Left lung (tissue), 10 donors: ENCODE data around the gene AQP11. TPM values are rescaled to one million over a fixed set of nuclear protein-coding genes. Genes with fewer than 3 reads are reported as not detected.

Experiments
- ATAC-seq: fragments of 200-7000 bp; cut with Tn5 transposase; one replicate; pipeline ENCODE4 v1.9.1; 2020; ENCODE audit warnings: moderate library complexity
- DNase-seq, 4 donors: peaks; one replicate each; pipeline ENCODE4 v3.0.0-alpha.2; 2013 to 2020
- H3K27ac ChIP-seq, 2 donors: fragments of 200-600 bp; sonication (generic) in 1 of 2; one replicate each; pipeline versions ENCODE4 v1.5.0 to v1.8.0; 2020 to 2021
- H3K27me3 ChIP-seq, 2 donors: fragments of 200-600 bp; sonication (generic) in 1 of 2; one replicate each; pipeline versions ENCODE4 v1.5.0 to v1.8.0; 2020 to 2021
- H3K36me3 ChIP-seq, 2 donors: fragments of 200-600 bp; sonication (generic) in 1 of 2; one replicate each; pipeline versions ENCODE4 v1.5.0 to v1.8.0; 2020 to 2021
- H3K4me1 ChIP-seq, 2 donors: fragments of 200-600 bp; one replicate each; pipeline ENCODE4 v1.8.0; 2021
- H3K4me3 ChIP-seq, 2 donors: fragments of 200-600 bp; sonication (generic) in 1 of 2; one replicate each; pipeline versions ENCODE4 v1.5.0 to v1.8.0; 2020 to 2021; ENCODE audit warnings: mild to moderate bottlenecking in 1 of 2
- H3K9me3 ChIP-seq, 2 donors: fragments of 200-600 bp; sonication (generic) in 1 of 2; one replicate each; pipeline versions ENCODE4 v1.5.0 to v1.8.0; 2020 to 2021
- CTCF ChIP-seq, 2 donors: fragments of 200-600 bp; sonication (generic) in 1 of 2; IDR thresholded peaks; one replicate each; pipeline versions ENCODE4 v1.5.0 to v1.8.0; 2021; ENCODE audit warnings: antibody characterized with exemption in 2 of 2
- intact Hi-C, 2 donors: fragments of 100-400 bp; cut with DNase I; formaldehyde crosslinking; loops; one replicate each; pipeline versions ENCODE4 v1.11.2 to v1.14.2; 2022
- polyA plus RNA-seq, 6 donors: library from polyadenylated mRNA; unstranded; fragments of 120-200 nt; gene quantifications; one replicate each; pipeline ENCODE4 v1.2.1, GENCODE V29; 2013; ENCODE audit not compliant: insufficient read length in 6 of 6
- total RNA-seq, 2 donors: library from RNA; stranded (reverse); fragmentation: NEBNext Ultra II Directional; extraction: Animal tissue kit (Norgen Biotek cat#: 25700); gene quantifications; one replicate each; pipeline ENCODE4 v1.2.1, GENCODE V29; 2021
- donor health status: DM: no; HTN: yes; CAD: no.
- donor health status: DM: no; HTN: no; CAD: no.

The AQP11 gene
- total and polyA plus RNA-seq, 8 donors = 0.94 to 3.4 (median 3.0) TPM

GRCh38 chr11:77647654-77648305 lies 58.0 kb downstream of the AQP11 start:
- intact Hi-C loops = no loop called here
- ATAC-seq = no peak
- no peak for DNase-seq
- H3K4me3 ChIP-seq = no peak overlapping the region
- no peaks in the 10 kb centered on the region for H3K9me3 ChIP-seq
- H3K36me3 ChIP-seq = no peaks in the 10 kb centered on the region
- no peaks in the 10 kb centered on the region for H3K4me1 ChIP-seq
- H3K27ac ChIP-seq = no peak overlapping the region
- TF ChIP-seq CTCF (IDR thresholded peaks at IDR 0.05) = no peak
- no peaks in the 10 kb centered on the region for H3K27me3 ChIP-seq

- no peaks in the 10 kb centered on the region for H3K36me3 ChIP-seq
- no peaks in the 10 kb centered on the region for H3K4me1 ChIP-seq
- intact Hi-C loops = no loop called here
- DNase-seq = no peak
- H3K27me3 ChIP-seq = no peaks in the 10 kb centered on the region
- no peak for TF ChIP-seq CTCF (IDR thresholded peaks at IDR 0.05)
- ATAC-seq = no peak
- no peak overlapping the region for H3K27ac ChIP-seq
- H3K4me3 ChIP-seq = no peak overlapping the region
- no peaks in the 10 kb centered on the region for H3K9me3 ChIP-seq
Observed at GRCh38 chr11:77650123-77650522, 60.4 kb downstream of the AQP11 start.

GRCh38 chr11:77654770-77655434 lies 65.1 kb downstream of the AQP11 start:
- intact Hi-C loops = no loop called here
- TF ChIP-seq CTCF (IDR thresholded peaks at IDR 0.05) = no peak
- H3K4me1 ChIP-seq = no peaks in the 10 kb centered on the region
- DNase-seq = no peak
- ATAC-seq = no peak
- H3K4me3 ChIP-seq = no peak overlapping the region
- H3K36me3 ChIP-seq = no peaks in the 10 kb centered on the region
- H3K27me3 ChIP-seq = no peaks in the 10 kb centered on the region
- no peak overlapping the region for H3K27ac ChIP-seq
- H3K9me3 ChIP-seq = no peaks in the 10 kb centered on the region

- intact Hi-C loops = no loop called here
- Histone ChIP-seq H3K9me3 (no peaks in the 10 kb centered on the region), H3K27ac (no peak overlapping the region), H3K4me3 (no peak overlapping the region), H3K36me3 (no peaks in the 10 kb centered on the region), H3K4me1 (no peaks in the 10 kb centered on the region), H3K27me3 (no peaks in the 10 kb centered on the region)
- ATAC-seq (no peak), DNase-seq (no peak)
- no peak for TF ChIP-seq CTCF (IDR thresholded peaks at IDR 0.05)
Observed at GRCh38 chr11:77656362-77656761, 66.6 kb downstream of the AQP11 start.

DNA sequence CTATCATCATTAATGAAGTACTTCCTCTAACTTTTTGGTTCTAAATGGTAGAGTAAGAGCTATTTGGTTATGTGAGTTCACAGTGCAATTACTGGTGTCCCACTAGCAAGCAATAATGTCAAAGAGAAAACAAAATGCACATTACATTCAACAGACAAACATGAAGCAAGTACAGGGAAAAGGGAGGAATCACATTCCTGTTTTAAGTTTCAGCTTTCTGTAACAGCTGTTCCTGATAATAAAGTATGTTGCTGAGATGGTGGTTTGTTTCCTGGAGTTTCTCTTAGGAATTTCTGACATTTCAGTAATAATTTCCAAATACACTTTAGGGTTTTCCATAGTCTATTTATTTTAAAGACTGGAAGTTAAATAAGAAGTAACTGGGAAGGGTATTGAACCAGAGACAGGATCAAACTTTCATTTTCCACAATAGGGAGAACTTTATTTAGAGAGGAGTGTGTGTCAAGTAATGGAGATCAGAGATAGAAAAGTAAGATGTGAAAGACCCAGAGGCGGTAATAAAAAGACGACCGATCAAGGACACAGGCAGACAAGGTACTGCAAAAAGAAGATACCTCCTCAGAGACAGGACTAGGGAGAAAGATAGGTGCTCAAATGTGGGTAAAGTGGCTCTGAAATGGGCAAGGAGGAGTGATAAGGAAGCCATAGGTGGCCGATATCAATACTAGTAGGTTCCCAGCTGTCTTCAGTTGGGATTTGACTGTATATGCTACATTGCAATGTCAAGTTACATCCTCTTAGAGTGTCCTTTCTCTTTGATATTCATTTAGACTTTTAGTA lies 68.7 kb downstream of the AQP11 start:
- ATAC-seq (no peak), DNase-seq (no peak)
- no peaks in the 10 kb centered on the region for H3K27me3 ChIP-seq
- TF ChIP-seq CTCF (IDR thresholded peaks at IDR 0.05) = no peak
- no peaks in the 10 kb centered on the region for H3K4me1 ChIP-seq
- H3K4me3 ChIP-seq = no peak overlapping the region
- no peaks in the 10 kb centered on the region for H3K36me3 ChIP-seq
- no peaks in the 10 kb centered on the region for H3K9me3 ChIP-seq
- intact Hi-C loops = no loop called here
- no peak overlapping the region for H3K27ac ChIP-seq
